ENCODE data around the gene ELMO1. TPM values are rescaled to one million over a fixed set of nuclear protein-coding genes. Genes with fewer than 3 reads are reported as not detected.
A peak's percentile ranks its signal among the peaks of the same experiment; 100 is the strongest.

ELMO1 gene
- total RNA-seq, 1 donor: 508 TPM

DNA sequence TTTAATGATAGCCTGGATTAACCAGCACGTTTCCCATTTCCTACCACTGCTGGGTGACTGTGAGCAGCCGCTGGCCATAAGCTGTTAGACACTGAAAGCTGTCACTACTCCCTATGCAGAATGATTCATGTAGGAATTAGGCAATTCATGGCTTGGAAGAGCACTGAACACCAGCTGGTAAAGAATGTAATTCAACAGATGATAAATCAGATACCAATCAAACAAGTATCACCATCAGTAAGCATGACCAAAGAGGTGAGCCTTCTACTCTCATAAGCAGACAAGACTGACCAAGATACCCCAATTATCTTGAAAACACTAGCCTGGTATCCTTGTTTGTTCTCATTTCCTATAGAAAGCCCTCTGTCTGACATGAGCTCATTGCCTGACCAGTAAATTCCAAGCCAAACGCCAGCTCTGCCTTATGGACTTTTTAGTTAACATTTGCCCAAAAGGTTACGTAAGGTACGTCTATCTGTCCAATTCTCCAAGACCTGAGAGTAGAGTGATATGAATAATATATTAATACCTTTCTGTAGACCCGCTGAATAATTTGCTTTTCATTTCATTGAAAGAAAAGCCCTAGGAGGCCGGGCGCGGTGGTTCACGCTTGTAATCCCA lies 127.7 kb downstream of the ELMO1 start:
- DNase-seq (ENCODE audit: low read depth in 2 of 3, low spot score in 2 of 3): no peak

- DNase-seq (ENCODE audit: low read depth in 2 of 3, low spot score in 2 of 3): no peak
These were observed 128.4 kb downstream of the ELMO1 start for GRCh38 chr7:37320140-37320847.

DNA sequence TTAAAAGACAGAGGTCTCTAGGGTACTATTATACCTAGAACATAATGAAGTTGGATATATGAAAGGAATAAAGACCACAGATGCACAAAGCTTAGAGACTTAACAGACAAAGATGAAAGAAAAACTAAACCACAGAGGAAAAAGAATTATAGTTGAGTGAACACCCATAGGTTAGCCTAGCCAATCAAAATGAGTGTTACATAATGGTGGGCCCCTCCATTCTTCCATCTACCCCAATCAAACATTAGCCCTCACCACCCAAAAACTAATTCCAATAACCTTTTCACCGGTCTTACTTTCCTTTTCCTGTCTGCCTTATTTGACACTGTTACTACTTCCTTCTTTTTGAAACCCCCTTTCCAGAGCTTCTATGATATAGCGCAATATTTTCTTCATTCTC lies 130.1 kb downstream of the ELMO1 start:
- DNase-seq (ENCODE audit: low read depth in 2 of 3, low spot score in 2 of 3): peak in 2 of 3 donors; percentile 27 to 57

DNA sequence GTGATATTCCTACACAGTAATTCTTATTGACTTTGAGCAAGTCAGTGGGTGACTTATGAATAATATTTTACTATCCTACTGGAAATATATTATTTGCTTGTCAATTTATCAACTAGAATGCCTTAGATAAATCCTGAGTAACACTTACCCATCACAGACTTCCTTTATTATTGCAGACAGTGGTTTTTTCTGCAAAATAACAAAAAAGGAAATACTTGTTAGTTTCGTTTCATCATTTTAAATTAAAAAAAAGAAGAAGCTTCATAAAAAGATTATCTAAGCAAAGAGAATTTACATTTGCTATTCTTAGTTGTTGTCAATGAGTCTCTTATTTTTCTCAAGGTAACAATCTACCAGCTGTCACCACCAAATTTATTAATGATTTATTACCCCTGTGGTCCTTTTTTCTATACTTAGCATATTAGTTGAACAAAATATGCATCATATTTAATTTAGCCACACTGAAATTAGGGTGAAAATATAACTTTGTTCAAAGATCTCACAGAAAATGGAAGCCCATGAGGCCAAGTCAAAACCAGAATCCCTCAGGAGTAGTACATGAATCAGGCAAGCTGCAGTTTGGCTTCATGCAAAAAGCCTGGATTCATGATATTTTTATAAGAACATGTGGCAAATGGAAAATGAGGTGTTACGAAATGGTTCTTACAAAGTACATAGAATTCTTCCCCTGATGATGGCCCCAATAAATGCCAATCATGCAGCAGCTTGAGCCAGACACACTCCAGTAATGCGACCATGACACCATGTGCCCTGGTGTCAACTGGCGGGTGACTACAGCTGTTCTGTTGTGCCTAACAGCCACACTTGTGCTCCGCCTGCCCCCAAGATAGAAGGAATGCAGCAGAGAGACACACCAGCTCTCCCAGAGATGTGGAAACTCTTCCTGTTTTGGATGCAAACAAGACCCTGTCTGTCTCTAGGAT lies 132.6 kb downstream of the ELMO1 start:
- peak in 1 of 3 donors; percentile 22 for DNase-seq (ENCODE audit: low read depth in 2 of 3, low spot score in 2 of 3)

DNA sequence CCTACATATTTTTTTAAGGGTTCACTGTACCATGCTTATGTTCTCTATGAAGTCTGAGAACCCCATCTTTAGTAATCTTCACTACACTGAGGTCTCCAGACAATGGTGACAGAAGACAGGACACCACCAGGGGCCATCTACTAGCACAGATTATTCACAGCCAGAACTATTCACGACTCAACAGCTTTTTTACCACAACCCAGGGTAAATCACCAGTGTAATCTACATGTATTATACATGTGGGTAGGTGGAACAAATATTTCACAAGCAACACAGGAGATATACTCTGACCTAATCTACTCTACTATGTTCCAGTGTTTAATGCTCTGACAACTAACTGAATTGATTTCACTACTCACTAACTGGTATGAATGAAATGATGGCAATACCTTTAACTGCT lies 136.1 kb downstream of the ELMO1 start:
- no peak for DNase-seq (ENCODE audit: low read depth in 2 of 3, low spot score in 2 of 3)

- DNase-seq (ENCODE audit: low read depth in 2 of 3, low spot score in 2 of 3): peak in 2 of 3 donors; percentile 32 to 45
These were observed 137.3 kb downstream of the ELMO1 start for GRCh38 chr7:37311355-37311754.

DNA sequence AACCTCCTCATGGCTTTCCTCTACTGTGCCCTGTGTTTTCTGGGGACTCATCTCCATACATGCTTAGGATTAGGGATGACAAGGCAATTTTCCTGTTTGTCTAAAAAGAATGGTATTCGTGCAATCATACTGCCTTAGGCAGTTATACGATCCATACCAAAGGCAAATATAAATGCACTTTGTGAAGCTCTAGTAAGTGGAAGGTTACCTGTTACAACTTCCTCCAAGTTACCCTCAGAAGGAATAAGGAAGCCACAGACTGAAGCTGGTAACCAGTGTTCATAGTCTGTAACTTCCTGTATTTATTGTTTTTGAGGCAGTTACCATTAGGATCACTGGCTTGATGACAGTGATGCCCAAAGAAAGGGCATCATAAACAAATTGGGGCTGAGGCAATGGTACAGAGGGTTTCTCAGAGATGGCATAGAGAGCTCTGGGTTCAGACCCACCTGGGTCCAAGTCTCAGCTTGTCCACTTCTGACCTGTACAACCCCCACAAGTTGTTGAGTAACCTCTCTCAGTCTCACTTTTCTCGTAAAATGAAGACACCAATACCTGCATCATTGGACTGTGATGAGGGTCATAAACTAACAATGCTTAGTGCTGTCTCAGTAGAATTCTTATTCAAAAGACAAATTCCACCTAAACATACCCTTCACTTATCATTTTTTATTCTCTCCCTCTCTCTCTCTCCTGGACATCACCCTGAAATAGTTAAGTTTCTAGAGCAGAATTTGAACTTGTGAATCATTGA lies 138.2 kb downstream of the ELMO1 start:
- peak in 2 of 3 donors; percentile 34 to 81 for DNase-seq (ENCODE audit: low read depth in 2 of 3, low spot score in 2 of 3)

- no peak for DNase-seq (ENCODE audit: low read depth in 2 of 3, low spot score in 2 of 3)
These were observed 139.2 kb downstream of the ELMO1 start for GRCh38 chr7:37309493-37309892.

DNA sequence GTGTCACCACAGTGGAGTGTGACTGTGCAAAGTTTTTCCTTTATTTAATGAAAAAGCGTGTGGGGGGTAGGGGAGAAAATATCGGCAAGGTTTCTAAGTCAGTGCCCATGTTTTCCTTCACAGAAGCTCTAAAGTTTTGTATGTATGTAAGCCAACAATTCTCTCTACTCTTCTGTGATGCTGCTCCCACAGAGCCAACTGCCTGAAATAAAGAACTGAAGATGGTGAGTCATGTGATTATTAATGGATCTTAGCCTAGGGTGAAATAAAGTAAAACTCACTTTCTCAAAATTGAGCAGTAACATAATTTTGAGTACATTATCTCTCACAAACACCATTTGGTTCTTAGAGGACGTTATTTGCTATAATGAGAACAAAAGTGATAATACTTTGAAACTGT lies 143.7 kb downstream of the ELMO1 start:
- DNase-seq (ENCODE audit: low read depth in 2 of 3, low spot score in 2 of 3): no peak

DNA sequence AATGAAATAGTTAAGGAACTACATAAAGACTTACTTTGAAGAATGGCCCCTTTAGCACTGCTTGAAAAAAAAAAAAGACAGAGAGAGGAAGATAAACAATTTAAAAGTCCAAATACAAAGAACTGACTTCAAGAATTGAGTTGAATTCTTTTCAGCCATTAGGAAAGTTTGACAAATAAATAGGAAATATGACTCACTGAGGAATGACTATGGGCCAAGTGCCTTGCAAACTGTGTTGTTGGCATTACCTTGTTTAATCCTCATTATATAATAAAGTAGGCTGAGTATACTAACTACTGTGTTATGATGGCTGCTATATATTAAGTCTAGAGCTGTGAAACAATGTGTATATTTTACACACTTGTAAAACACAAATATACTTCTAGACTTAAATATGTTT lies 151.1 kb downstream of the ELMO1 start:
- no peak for DNase-seq (ENCODE audit: low read depth in 2 of 3, low spot score in 2 of 3)

DNA sequence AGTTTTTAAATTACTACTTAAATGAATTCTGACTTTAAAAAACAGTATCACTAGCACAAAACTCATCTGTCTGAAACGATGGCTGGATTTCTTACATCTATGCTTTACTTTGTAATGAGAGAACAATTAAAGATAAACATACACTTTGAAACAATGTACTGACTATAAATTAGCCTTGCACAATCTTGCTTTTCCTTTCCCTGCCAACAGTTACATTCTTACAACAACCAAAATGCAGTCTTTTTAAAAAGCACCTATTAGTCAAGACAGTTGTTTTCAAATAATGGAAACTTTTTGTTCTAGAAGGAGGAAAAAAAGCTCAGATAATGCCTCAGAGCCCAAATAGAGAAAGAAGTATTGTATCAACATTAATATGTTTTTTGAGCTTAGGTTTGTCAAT lies 153.3 kb downstream of the ELMO1 start:
- no peak for DNase-seq (ENCODE audit: low read depth in 2 of 3, low spot score in 2 of 3)

DNA sequence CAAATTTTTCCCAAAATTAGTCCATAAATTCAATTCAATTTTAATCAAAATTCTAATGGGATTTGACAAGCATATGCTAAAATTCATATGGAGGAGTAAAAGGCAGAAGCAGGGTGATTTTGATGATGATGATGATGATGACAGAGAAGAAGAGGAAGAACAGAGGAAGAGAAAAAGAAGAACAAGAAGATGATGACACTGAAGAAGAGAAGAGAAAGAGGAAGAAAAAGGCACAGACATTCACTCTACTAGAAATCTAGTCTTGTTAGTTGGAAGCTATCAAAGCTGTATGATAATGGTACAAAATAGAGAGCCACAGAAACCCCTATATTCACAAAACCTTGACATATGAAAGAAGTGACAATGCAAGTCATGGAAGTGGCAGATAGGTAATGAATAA lies 157.9 kb downstream of the ELMO1 start:
- DNase-seq (ENCODE audit: low read depth in 2 of 3, low spot score in 2 of 3): no peak

- DNase-seq (ENCODE audit: low read depth in 2 of 3, low spot score in 2 of 3): no peak
These were observed 158.9 kb downstream of the ELMO1 start for GRCh38 chr7:37289781-37290180.

- DNase-seq (ENCODE audit: low read depth in 2 of 3, low spot score in 2 of 3): no peak
These were observed 159.3 kb downstream of the ELMO1 start for GRCh38 chr7:37289367-37289766.

DNA sequence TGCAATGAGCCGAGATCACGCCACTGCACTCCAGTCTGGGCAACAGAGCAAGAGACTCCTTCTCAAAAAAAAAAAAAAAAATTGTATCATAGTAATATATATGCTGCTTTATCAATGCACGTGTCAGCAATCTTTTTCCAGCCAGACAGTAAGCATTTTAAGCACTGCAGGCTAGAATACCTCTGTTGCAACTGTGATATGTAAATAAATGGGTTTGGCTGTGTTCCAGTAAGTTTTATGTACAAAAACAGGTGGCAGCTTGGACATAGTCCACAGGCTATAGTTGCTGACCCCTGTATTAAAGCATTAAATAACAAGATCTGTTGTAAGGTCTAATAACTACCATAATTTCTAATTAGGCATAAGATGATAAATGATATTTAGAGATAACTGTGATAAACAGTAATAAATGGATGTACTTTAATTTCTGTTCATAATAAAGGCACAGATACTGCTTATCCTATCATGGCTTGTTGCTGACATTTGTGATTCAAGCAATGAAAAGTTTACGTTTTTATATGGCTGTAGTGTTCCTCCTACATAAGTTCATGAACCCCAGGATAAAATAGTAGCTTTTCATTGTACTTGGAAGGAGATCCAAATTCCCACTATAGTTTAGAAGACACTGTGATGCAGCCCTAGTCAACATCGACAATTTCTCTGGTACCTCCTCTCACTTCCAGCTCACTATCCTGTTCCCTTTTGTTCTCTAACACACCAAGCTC lies 161.4 kb downstream of the ELMO1 start:
- DNase-seq (ENCODE audit: low read depth in 2 of 3, low spot score in 2 of 3): no peak

GRCh38 chr7:37286454-37286832 lies 162.2 kb downstream of the ELMO1 start:
- no peak for DNase-seq (ENCODE audit: low read depth in 2 of 3, low spot score in 2 of 3)

DNA sequence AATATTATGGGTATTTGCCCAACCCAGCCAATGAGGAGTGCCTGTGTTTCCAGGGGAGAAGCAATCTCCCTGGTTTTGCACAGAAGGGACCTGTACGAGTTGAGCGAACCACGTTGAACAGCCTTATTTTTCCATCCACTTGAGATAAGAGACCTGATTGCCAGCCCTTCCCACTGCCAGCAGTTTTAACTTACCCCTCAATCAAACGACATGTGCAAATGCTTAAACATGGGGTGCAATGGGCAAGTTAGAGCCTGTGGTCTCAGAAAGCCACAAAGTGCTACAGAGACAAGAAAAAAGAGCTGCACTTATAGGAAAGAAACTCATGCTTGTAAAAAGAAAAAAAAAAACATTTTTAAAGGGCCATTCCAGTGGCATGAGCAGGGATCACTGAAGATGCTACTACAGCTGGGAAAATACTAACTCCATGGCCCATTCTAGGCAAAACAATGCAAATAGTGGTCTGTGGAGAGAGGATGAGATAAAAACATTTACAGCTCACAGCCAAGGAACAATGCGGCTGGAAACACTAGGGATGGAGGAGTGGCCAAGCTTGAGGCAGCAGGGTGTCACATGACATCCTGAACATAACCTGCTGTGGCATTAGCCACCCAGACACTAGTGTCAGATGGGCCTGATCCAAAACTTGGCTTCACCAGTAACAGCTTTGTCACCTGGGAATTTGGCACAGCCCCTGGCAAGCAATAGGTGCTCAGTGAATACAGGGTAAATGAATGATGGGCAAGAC lies 162.8 kb downstream of the ELMO1 start:
- peak in 2 of 3 donors; percentile 25 to 69 for DNase-seq (ENCODE audit: low read depth in 2 of 3, low spot score in 2 of 3)

GRCh38 chr7:37284805-37285231 lies 163.8 kb downstream of the ELMO1 start:
- peak in 2 of 3 donors; percentile 13 to 26 for DNase-seq (ENCODE audit: low read depth in 2 of 3, low spot score in 2 of 3)

GRCh38 chr7:37284285-37284684 lies 164.4 kb downstream of the ELMO1 start:
- DNase-seq (ENCODE audit: low read depth in 2 of 3, low spot score in 2 of 3): no peak
